ENCODE data around the gene RITA1.

DNA sequence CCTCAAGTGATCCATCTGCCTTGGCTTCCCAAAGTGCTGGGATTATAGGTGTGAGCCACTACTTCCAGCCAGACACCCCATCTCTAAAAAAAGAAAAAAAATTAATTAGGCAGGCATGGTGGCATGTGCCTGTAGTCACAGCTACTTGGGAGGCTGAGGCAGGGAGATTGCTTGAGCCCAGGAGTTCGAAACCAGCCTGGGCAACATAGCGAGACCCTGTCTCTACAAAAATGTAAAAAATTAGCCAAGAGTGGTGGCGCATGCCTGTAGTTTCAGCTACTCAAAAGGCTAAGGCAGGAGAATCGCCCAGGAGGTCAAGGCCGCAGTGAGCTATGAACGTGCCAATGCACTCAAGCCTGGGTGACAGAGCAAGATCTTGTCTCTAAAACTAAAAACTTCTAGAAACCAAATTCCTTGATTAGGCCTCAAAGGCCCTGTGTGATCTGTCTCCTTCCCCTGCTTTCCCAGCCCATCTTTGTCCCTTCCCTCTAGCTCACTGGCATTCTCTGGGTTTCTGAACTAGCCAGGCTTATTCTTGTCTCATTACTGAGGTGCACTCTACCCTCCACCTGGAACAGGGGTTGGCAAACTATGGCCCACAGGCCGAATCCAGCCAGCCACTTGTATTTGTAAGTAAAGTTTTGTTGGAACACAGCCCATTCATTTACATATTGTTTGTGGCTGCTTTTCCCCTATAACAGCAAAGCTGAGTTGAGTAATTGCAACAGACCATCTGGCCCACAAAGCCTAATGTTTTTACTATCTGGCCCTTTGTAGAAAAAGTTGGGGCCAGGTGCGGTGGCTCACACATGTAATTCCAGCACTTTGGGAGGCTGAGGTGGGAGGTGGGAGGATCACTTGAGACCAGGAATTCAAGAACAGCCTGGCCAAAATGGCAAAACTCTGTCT is 18.6 kb downstream of the RITA1 start:
- TF ChIP-seq POLR2AphosphoS5 (IDR thresholded peaks at IDR 0.05) (no peak), POLR2A (IDR thresholded peaks at IDR 0.05; ENCODE audit: low read depth) (no peak), CTCF (IDR thresholded peaks at IDR 0.05) (no peak)

Data from esophagus muscularis mucosa (tissue), 3 donors.